ENCODE measurements around the gene C15orf61.

C15orf61 gene

GRCh38 chr15:67524235-67524634, 3.3 kb downstream of the C15orf61 start:
- Mint-ChIP-seq H3K36me3 (ENCODE audit: low read depth) (peaks cover 12% of the 10 kb centered on the region), H3K4me3 (no peak overlapping the region), H3K4me1 (ENCODE audit: low read depth) (peaks cover 24% of the 10 kb centered on the region), H3K27me3 (no peaks in the 10 kb centered on the region), H3K9me3 (no peaks in the 10 kb centered on the region), H3K27ac (no peak overlapping the region)
- intact Hi-C loops (cut with micrococcal nuclease), result loop anchor here (5.0 kb wide), 1 partner anchor 318 kb away; the partner anchor contains the start of gene RNU6-1

GRCh38 chr15:67528513-67528912, 7.6 kb downstream of the C15orf61 start:
- peaks cover 5% of the 10 kb centered on the region for H3K36me3 Mint-ChIP-seq (ENCODE audit: low read depth)
- intact Hi-C loops (cut with micrococcal nuclease), result no loop called here
- no peak overlapping the region for H3K27ac Mint-ChIP-seq
- H3K4me3 Mint-ChIP-seq, result no peak overlapping the region
- H3K9me3 Mint-ChIP-seq, result no peaks in the 10 kb centered on the region
- peaks cover 16% of the 10 kb centered on the region for H3K4me1 Mint-ChIP-seq (ENCODE audit: low read depth)
- no peaks in the 10 kb centered on the region for H3K27me3 Mint-ChIP-seq

- H3K27ac Mint-ChIP-seq, result no peak overlapping the region
- intact Hi-C loops (cut with micrococcal nuclease), result no loop called here
- H3K27me3 Mint-ChIP-seq, result no peaks in the 10 kb centered on the region
- peaks cover 6% of the 10 kb centered on the region for H3K4me1 Mint-ChIP-seq (ENCODE audit: low read depth)
- H3K9me3 Mint-ChIP-seq, result no peaks in the 10 kb centered on the region
- no peak overlapping the region for H3K4me3 Mint-ChIP-seq
- peaks cover 5% of the 10 kb centered on the region for H3K36me3 Mint-ChIP-seq (ENCODE audit: low read depth)
Measured at GRCh38 chr15:67531379-67531914, 10.5 kb downstream of the C15orf61 start.

- H3K36me3 Mint-ChIP-seq (ENCODE audit: low read depth), result peaks cover 5% of the 10 kb centered on the region
- no peak overlapping the region for H3K4me3 Mint-ChIP-seq
- H3K27me3 Mint-ChIP-seq, result peaks cover 2% of the 10 kb centered on the region
- intact Hi-C loops (cut with micrococcal nuclease), result no loop called here
- no peaks in the 10 kb centered on the region for H3K9me3 Mint-ChIP-seq
- no peak overlapping the region for H3K27ac Mint-ChIP-seq
- peaks cover 6% of the 10 kb centered on the region for H3K4me1 Mint-ChIP-seq (ENCODE audit: low read depth)
Measured at GRCh38 chr15:67533873-67534272, 12.9 kb downstream of the C15orf61 start.

GRCh38 chr15:67534360-67534759, 13.4 kb downstream of the C15orf61 start:
- H3K4me3 Mint-ChIP-seq, result no peak overlapping the region
- intact Hi-C loops (cut with micrococcal nuclease), result no loop called here

GRCh38 chr15:67537771-67538170, 16.8 kb downstream of the C15orf61 start:
- no peaks in the 10 kb centered on the region for H3K9me3 Mint-ChIP-seq
- no peak overlapping the region for H3K4me3 Mint-ChIP-seq
- H3K27me3 Mint-ChIP-seq, result peaks cover 2% of the 10 kb centered on the region
- peaks cover 3% of the 10 kb centered on the region for H3K36me3 Mint-ChIP-seq (ENCODE audit: low read depth)
- intact Hi-C loops (cut with micrococcal nuclease), result no loop called here
- H3K4me1 Mint-ChIP-seq (ENCODE audit: low read depth), result no peaks in the 10 kb centered on the region
- H3K27ac Mint-ChIP-seq, result no peak overlapping the region

More at GRCh38 chr15:67534360-67534759, 13.4 kb downstream of the C15orf61 start:
- peaks cover 6% of the 10 kb centered on the region for H3K4me1 Mint-ChIP-seq (ENCODE audit: low read depth)
- H3K27me3 Mint-ChIP-seq, result peaks cover 2% of the 10 kb centered on the region
- H3K27ac Mint-ChIP-seq, result no peak overlapping the region
- H3K9me3 Mint-ChIP-seq, result no peaks in the 10 kb centered on the region
- H3K36me3 Mint-ChIP-seq (ENCODE audit: low read depth), result peaks cover 3% of the 10 kb centered on the region

GRCh38 chr15:67542420-67543347, 21.8 kb downstream of the C15orf61 start, which contains the start of gene MAP2K5:
MAP2K5 (plus strand) TSS chr15:67542703; CDS start chr15:67543336, 633 bp downstream.
- Mint-ChIP-seq H3K9me3 (no peaks in the 10 kb centered on the region), H3K27me3 (peaks cover 2% of the 10 kb centered on the region), H3K27ac (peak within 1 kb of the TSS; percentile 93), H3K4me1 (ENCODE audit: low read depth) (peaks cover 25% of the 10 kb centered on the region), H3K4me3 (peak within 1 kb of the TSS; percentile 93), H3K36me3 (ENCODE audit: low read depth) (peaks cover 41% of the 10 kb centered on the region)
- intact Hi-C loops (cut with micrococcal nuclease), result loop anchor here (2.0 to 5.0 kb wide), 3 partner anchors 22 to 85 kb away; partner anchors contain the start of gene C15orf61

GRCh38 chr15:67543348-67543718, 22.4 kb downstream of the C15orf61 start:
- Mint-ChIP-seq H3K27me3 (no peaks in the 10 kb centered on the region), H3K36me3 (ENCODE audit: low read depth) (peaks cover 44% of the 10 kb centered on the region), H3K4me3 (peak overlapping the region; percentile 93), H3K27ac (peak overlapping the region; percentile 93), H3K4me1 (ENCODE audit: low read depth) (peaks cover 31% of the 10 kb centered on the region), H3K9me3 (no peaks in the 10 kb centered on the region)
- intact Hi-C loops (cut with micrococcal nuclease), result loop anchor here (2.0 to 5.0 kb wide), 3 partner anchors 23 to 86 kb away; partner anchors contain the start of gene C15orf61

- Mint-ChIP-seq H3K4me3 (no peak overlapping the region), H3K27me3 (no peaks in the 10 kb centered on the region), H3K27ac (no peak overlapping the region), H3K36me3 (ENCODE audit: low read depth) (peaks cover 44% of the 10 kb centered on the region), H3K9me3 (no peaks in the 10 kb centered on the region), H3K4me1 (ENCODE audit: low read depth) (peaks cover 37% of the 10 kb centered on the region)
- intact Hi-C loops (cut with micrococcal nuclease), result loop anchor here (5.0 kb wide), 2 partner anchors 37 to 87 kb away; no protein-coding TSS in a partner anchor
Measured at GRCh38 chr15:67544475-67544874, 23.5 kb downstream of the C15orf61 start.

- H3K27me3 Mint-ChIP-seq, result no peaks in the 10 kb centered on the region
- no peaks in the 10 kb centered on the region for H3K9me3 Mint-ChIP-seq
- peaks cover 51% of the 10 kb centered on the region for H3K36me3 Mint-ChIP-seq (ENCODE audit: low read depth)
- H3K4me1 Mint-ChIP-seq (ENCODE audit: low read depth), result peaks cover 43% of the 10 kb centered on the region
- no peak overlapping the region for H3K4me3 Mint-ChIP-seq
- no peak overlapping the region for H3K27ac Mint-ChIP-seq
- intact Hi-C loops (cut with micrococcal nuclease), result no loop called here
Measured at GRCh38 chr15:67545864-67546263, 24.9 kb downstream of the C15orf61 start.

- no peak overlapping the region for H3K4me3 Mint-ChIP-seq
- intact Hi-C loops (cut with micrococcal nuclease), result no loop called here
- H3K27me3 Mint-ChIP-seq, result no peaks in the 10 kb centered on the region
- H3K4me1 Mint-ChIP-seq (ENCODE audit: low read depth), result peaks cover 43% of the 10 kb centered on the region
- no peak overlapping the region for H3K27ac Mint-ChIP-seq
- no peaks in the 10 kb centered on the region for H3K9me3 Mint-ChIP-seq
- H3K36me3 Mint-ChIP-seq (ENCODE audit: low read depth), result peaks cover 57% of the 10 kb centered on the region
Measured at GRCh38 chr15:67547064-67547463, 26.1 kb downstream of the C15orf61 start.

GRCh38 chr15:67547836-67548235, 26.9 kb downstream of the C15orf61 start:
- Mint-ChIP-seq H3K9me3 (no peaks in the 10 kb centered on the region), H3K4me1 (ENCODE audit: low read depth) (peaks cover 42% of the 10 kb centered on the region), H3K27ac (no peak overlapping the region), H3K4me3 (no peak overlapping the region), H3K36me3 (ENCODE audit: low read depth) (peaks cover 54% of the 10 kb centered on the region), H3K27me3 (no peaks in the 10 kb centered on the region)
- intact Hi-C loops (cut with micrococcal nuclease), result no loop called here

- peak overlapping the region; percentile 66 for H3K27ac Mint-ChIP-seq
- H3K36me3 Mint-ChIP-seq (ENCODE audit: low read depth), result peaks cover 49% of the 10 kb centered on the region
- intact Hi-C loops (cut with micrococcal nuclease), result no loop called here
- no peaks in the 10 kb centered on the region for H3K9me3 Mint-ChIP-seq
- peaks cover 37% of the 10 kb centered on the region for H3K4me1 Mint-ChIP-seq (ENCODE audit: low read depth)
- H3K27me3 Mint-ChIP-seq, result no peaks in the 10 kb centered on the region
- no peak overlapping the region for H3K4me3 Mint-ChIP-seq
Measured at GRCh38 chr15:67548236-67548852, 27.4 kb downstream of the C15orf61 start.
